GM12878 (cell line): ENCODE data around the gene ARID4B. TPM values are rescaled to one million over a fixed set of nuclear protein-coding genes. Genes with fewer than 3 reads are reported as not detected.
A peak's percentile ranks its signal among the peaks of the same experiment; 100 is the strongest.

Source experiments
- BCL11A ChIP-seq: IDR thresholded peaks from 2 replicates; pipeline ENCODE4 v1.6.1; 2011; ENCODE audit warnings: low read depth, low read length
- CEBPB ChIP-seq, 2 experiments: fragments of 150-350 bp in 1 of 2; IDR thresholded peaks; 2 replicates each; pipeline ENCODE4 v1.6.1; 2012 to 2014; ENCODE audit warnings: low read depth in 2 of 2, low read length in 2 of 2, borderline replicate concordance in 1 of 2, inconsistent platforms in 1 of 2
- CHD1 ChIP-seq: IDR thresholded peaks from 2 replicates; pipeline ENCODE4 v1.6.1; 2012; ENCODE audit warnings: low read depth, low read length, improper control_type of control experiment
- CREB1 ChIP-seq: IDR thresholded peaks from 2 replicates; pipeline ENCODE4 v1.6.1; 2012; ENCODE audit warnings: low read depth, mild to moderate bottlenecking, inconsistent platforms
- FOXM1 ChIP-seq: IDR thresholded peaks from 2 replicates; pipeline ENCODE4 v1.6.1; 2012; ENCODE audit warnings: low read depth, mild to moderate bottlenecking, inconsistent platforms, low read length, moderate library complexity
- IKZF2 ChIP-seq, 2 experiments: fragments of 450-650 bp; IDR thresholded peaks; 2 replicates each; pipeline ENCODE4 v1.6.1; 2017; ENCODE audit warnings: mild to moderate bottlenecking in 2 of 2, moderate library complexity in 2 of 2
- LARP7 ChIP-seq: fragments of 450-650 bp; IDR thresholded peaks from 2 replicates; pipeline ENCODE4 v1.6.1; 2017; ENCODE audit warnings: mild to moderate bottlenecking
- NR2F1 ChIP-seq: fragments of 450-650 bp; conservative IDR thresholded peaks from 2 replicates; pipeline ENCODE4 v1.6.1; 2017; ENCODE audit warnings: mild to moderate bottlenecking
- RB1 ChIP-seq: fragments of 450-650 bp; formaldehyde crosslinking; IDR thresholded peaks from 2 replicates; pipeline ENCODE4 v1.6.1; 2017; ENCODE audit warnings: mild to moderate bottlenecking, borderline replicate concordance
- RFX5 ChIP-seq: IDR thresholded peaks from 2 replicates; pipeline ENCODE4 v1.6.1; 2011; ENCODE audit warnings: low read depth, low read length, improper control_type of control experiment
- SMAD5 ChIP-seq: IDR thresholded peaks from 2 replicates; pipeline ENCODE4 v1.6.1; 2016; ENCODE audit warnings: antibody characterized with exemption, low read depth
- SMARCA5 ChIP-seq: fragments of 450-650 bp; IDR thresholded peaks from 2 replicates; pipeline ENCODE4 v1.6.1; 2017; ENCODE audit warnings: mild to moderate bottlenecking
- SRF ChIP-seq, 2 experiments: IDR thresholded peaks; 2 replicates each; pipeline ENCODE4 v1.6.1; 2011; ENCODE audit warnings: low read depth in 2 of 2, low read length in 2 of 2, mild to moderate bottlenecking in 1 of 2, moderate library complexity in 1 of 2
- polyA plus RNA-seq, 11 experiments: library from polyadenylated mRNA; depleted of rRNA in 4 of 11; unstranded in 6 of 11; stranded (reverse) in 5 of 11; fragments of >200 nt; fragmentation: Nextera tagmentation in 4 of 11; fragmentation: Illumina TruSeq in 1 of 11; extraction: Ambion mirVana in 4 of 11; extraction: Trizol in 1 of 11; gene quantifications; 1 replicate in 1 of 11; 2 replicates in 10 of 11; pipeline versions ENCODE4 v1.2.1 to v1.2.3, GENCODE V29; 2011 to 2016; ENCODE audit warnings: inconsistent platforms in 2 of 11, missing spikeins in 2 of 11, low read depth in 1 of 11
- total RNA-seq, 4 experiments: library from RNA; depleted of rRNA in 3 of 4; stranded (reverse); fragments of >200 nt in 3 of 4; fragmentation: Illumina TruSeq in 1 of 4; extraction: Trizol in 1 of 4; gene quantifications; 2 replicates each; pipeline versions ENCODE4 v1.2.1 to v1.2.3, GENCODE V29; 2013 to 2021
- TF ChIP-seq, protein P1 (sequence below): fragments of 450-650 bp; formaldehyde crosslinking; IDR thresholded peaks from 2 replicates; pipeline ENCODE4 v1.5.0; 2022; ENCODE audit warnings: mild to moderate bottlenecking, missing genetic modification characterization
- TF ChIP-seq, protein P2 (sequence below): IDR thresholded peaks from 2 replicates; pipeline ENCODE4 v1.6.1; 2012; ENCODE audit warnings: low read depth, low read length, improper control_type of control experiment
- TF ChIP-seq, protein P3 (sequence below): fragments of 450-650 bp; IDR thresholded peaks from 2 replicates; pipeline ENCODE4 v1.6.1; 2017; ENCODE audit warnings: antibody characterized with exemption, mild to moderate bottlenecking, moderate library complexity
- TF ChIP-seq, protein P4 (sequence below): fragments of 450-650 bp; IDR thresholded peaks from 2 replicates; pipeline ENCODE4 v1.6.1; 2017; ENCODE audit warnings: borderline replicate concordance
- TF ChIP-seq, protein P5 (sequence below): fragments of 450-650 bp; formaldehyde crosslinking; IDR thresholded peaks from 2 replicates; pipeline ENCODE4 v1.4.0; 2022; ENCODE audit warnings: mild to moderate bottlenecking, moderate library complexity

Gene ARID4B
- total and polyA plus RNA-seq, 10 of the 15 experiments (the other 5 are each of a cell fraction or from before 2014, with no cell fraction given): 13.6 to 39.1 (median 28.0) TPM

DNA sequence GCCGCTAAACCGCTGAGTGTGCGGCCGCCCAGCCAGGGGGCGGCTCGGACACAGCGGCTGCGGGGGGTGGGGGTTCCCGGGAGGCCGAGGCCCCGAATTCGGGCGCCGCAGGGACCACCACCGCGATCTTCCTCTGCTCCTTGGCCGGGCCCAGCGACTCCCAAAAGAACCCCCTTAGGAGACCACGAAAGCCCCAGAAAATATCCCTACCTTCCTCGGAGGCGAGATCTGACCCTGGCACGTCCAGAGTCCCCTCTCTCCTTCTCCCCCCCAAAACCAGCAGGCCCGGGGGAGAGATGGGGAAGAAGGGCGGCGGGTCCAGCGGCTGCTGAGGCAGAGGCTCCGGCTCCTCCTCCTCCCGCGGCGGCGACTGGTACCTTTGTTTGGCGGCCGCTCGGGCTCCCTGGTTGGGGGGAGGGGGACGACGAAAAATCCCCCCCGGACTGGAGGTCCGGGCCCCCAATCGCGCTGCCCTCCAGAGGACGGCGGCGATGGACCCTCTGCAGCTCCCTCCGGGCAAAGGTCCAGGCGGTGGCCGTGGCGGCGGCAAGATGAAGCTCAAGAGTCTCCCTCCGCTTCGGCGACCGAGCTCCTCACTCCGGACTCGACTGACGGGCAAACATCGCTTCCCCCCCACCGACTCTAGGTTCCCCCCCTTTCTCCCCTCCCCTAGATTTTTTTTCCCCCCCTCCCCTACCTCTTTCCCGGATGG lies at the start of gene ARID4B (continued):
- TF ChIP-seq RB1 (no peak), FOXM1 (no peak), SMAD5 (no peak), CHD1 (no peak), SRF (IDR thresholded peaks at IDR 0.05; ENCODE audit: low read depth in 2 of 2, low read length in 2 of 2) (no peak), RFX5 (no peak), BCL11A (no peak), NR2F1 (no peak), LARP7 (peak; percentile 25; the same call in 1 of the 2 replicates), IKZF2 (IDR thresholded peaks at IDR 0.05) (no peak), CEBPB (IDR thresholded peaks at IDR 0.05; ENCODE audit: borderline replicate concordance in 1 of 2, low read depth in 2 of 2, low read length in 2 of 2) (no peak), CREB1 (no peak), SMARCA5 (no peak)
- TF ChIP-seq, protein P1, sequence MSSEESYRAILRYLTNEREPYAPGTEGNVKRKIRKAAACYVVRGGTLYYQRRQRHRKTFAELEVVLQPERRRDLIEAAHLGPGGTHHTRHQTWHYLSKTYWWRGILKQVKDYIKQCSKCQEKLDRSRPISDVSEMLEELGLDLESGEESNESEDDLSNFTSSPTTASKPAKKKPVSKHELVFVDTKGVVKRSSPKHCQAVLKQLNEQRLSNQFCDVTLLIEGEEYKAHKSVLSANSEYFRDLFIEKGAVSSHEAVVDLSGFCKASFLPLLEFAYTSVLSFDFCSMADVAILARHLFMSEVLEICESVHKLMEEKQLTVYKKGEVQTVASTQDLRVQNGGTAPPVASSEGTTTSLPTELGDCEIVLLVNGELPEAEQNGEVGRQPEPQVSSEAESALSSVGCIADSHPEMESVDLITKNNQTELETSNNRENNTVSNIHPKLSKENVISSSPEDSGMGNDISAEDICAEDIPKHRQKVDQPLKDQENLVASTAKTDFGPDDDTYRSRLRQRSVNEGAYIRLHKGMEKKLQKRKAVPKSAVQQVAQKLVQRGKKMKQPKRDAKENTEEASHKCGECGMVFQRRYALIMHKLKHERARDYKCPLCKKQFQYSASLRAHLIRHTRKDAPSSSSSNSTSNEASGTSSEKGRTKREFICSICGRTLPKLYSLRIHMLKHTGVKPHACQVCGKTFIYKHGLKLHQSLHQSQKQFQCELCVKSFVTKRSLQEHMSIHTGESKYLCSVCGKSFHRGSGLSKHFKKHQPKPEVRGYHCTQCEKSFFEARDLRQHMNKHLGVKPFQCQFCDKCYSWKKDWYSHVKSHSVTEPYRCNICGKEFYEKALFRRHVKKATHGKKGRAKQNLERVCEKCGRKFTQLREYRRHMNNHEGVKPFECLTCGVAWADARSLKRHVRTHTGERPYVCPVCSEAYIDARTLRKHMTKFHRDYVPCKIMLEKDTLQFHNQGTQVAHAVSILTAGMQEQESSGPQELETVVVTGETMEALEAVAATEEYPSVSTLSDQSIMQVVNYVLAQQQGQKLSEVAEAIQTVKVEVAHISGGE (CRISPR knock-in tag): no peak
- TF ChIP-seq, protein P2, sequence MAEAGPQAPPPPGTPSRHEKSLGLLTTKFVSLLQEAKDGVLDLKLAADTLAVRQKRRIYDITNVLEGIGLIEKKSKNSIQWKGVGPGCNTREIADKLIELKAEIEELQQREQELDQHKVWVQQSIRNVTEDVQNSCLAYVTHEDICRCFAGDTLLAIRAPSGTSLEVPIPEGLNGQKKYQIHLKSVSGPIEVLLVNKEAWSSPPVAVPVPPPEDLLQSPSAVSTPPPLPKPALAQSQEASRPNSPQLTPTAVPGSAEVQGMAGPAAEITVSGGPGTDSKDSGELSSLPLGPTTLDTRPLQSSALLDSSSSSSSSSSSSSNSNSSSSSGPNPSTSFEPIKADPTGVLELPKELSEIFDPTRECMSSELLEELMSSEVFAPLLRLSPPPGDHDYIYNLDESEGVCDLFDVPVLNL: no peak
- TF ChIP-seq, protein P3, sequence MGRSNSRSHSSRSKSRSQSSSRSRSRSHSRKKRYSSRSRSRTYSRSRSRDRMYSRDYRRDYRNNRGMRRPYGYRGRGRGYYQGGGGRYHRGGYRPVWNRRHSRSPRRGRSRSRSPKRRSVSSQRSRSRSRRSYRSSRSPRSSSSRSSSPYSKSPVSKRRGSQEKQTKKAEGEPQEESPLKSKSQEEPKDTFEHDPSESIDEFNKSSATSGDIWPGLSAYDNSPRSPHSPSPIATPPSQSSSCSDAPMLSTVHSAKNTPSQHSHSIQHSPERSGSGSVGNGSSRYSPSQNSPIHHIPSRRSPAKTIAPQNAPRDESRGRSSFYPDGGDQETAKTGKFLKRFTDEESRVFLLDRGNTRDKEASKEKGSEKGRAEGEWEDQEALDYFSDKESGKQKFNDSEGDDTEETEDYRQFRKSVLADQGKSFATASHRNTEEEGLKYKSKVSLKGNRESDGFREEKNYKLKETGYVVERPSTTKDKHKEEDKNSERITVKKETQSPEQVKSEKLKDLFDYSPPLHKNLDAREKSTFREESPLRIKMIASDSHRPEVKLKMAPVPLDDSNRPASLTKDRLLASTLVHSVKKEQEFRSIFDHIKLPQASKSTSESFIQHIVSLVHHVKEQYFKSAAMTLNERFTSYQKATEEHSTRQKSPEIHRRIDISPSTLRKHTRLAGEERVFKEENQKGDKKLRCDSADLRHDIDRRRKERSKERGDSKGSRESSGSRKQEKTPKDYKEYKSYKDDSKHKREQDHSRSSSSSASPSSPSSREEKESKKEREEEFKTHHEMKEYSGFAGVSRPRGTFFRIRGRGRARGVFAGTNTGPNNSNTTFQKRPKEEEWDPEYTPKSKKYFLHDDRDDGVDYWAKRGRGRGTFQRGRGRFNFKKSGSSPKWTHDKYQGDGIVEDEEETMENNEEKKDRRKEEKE: no peak
- TF ChIP-seq, protein P4, sequence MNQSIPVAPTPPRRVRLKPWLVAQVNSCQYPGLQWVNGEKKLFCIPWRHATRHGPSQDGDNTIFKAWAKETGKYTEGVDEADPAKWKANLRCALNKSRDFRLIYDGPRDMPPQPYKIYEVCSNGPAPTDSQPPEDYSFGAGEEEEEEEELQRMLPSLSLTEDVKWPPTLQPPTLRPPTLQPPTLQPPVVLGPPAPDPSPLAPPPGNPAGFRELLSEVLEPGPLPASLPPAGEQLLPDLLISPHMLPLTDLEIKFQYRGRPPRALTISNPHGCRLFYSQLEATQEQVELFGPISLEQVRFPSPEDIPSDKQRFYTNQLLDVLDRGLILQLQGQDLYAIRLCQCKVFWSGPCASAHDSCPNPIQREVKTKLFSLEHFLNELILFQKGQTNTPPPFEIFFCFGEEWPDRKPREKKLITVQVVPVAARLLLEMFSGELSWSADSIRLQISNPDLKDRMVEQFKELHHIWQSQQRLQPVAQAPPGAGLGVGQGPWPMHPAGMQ: no peak
- TF ChIP-seq, protein P5, sequence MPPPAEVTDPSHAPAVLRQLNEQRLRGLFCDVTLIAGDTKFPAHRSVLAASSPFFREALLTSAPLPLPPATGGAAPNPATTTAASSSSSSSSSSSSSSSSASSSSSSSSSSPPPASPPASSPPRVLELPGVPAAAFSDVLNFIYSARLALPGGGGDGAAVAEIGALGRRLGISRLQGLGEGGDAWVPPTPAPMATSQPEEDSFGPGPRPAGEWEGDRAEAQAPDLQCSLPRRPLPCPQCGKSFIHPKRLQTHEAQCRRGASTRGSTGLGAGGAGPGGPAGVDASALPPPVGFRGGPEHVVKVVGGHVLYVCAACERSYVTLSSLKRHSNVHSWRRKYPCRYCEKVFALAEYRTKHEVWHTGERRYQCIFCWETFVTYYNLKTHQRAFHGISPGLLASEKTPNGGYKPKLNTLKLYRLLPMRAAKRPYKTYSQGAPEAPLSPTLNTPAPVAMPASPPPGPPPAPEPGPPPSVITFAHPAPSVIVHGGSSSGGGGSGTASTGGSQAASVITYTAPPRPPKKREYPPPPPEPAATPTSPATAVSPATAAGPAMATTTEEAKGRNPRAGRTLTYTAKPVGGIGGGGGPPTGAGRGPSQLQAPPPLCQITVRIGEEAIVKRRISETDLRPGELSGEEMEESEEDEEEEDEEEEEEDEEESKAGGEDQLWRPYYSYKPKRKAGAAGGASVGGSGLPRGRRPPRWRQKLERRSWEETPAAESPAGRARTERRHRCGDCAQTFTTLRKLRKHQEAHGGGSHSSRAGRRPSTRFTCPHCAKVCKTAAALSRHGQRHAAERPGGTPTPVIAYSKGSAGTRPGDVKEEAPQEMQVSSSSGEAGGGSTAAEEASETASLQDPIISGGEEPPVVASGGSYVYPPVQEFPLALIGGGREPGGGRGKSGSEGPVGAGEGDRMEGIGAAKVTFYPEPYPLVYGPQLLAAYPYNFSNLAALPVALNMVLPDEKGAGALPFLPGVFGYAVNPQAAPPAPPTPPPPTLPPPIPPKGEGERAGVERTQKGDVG (CRISPR knock-in tag): no peak
